Muscle of arm (tissue), 12 donors: Measurements from ENCODE around the gene TM7SF2. TPM values are rescaled to one million over a fixed set of nuclear protein-coding genes. Genes with fewer than 3 reads are reported as not detected.
A peak's percentile ranks its signal among the peaks of the same experiment; 100 is the strongest.
"Not testable (repeated sequence)": the region's sequence is repeated elsewhere in the genome, so short reads cannot be mapped to it uniquely, and the experiment has no call there.

Experiments
- DNase-seq: peaks from one replicate; pipeline ENCODE4 v3.0.0-alpha.2; 2013
- polyA plus RNA-seq, 12 donors: library from polyadenylated mRNA; unstranded; fragments of 120-200 nt; gene quantifications; one replicate each; pipeline ENCODE4 v1.2.1, GENCODE V29; 2013; ENCODE audit not compliant: insufficient read length in 12 of 12

TM7SF2 gene
- polyA plus RNA-seq, 12 donors: 6.1 to 59.2 (median 11.3) TPM; not detected in 1

GRCh38 chr11:65113361-65113756, 1.7 kb downstream of the TM7SF2 start:
- DNase-seq: no peak

- DNase-seq: no peak
Measured at GRCh38 chr11:65113839-65114238, 2.2 kb downstream of the TM7SF2 start.

- no peak for DNase-seq
Measured at GRCh38 chr11:65114538-65115171, 3.0 kb downstream of the TM7SF2 start.

GRCh38 chr11:65115361-65116082, 3.9 kb downstream of the TM7SF2 start:
- DNase-seq: no peak

GRCh38 chr11:65116370-65117205, 4.9 kb downstream of the TM7SF2 start:
- DNase-seq: no peak

- DNase-seq: peak; percentile 100
Measured at GRCh38 chr11:65117206-65118096, 5.8 kb downstream of the TM7SF2 start, which contains the start of gene ZNHIT2. Gene ZNHIT2 (minus strand): TSS chr11:65117701. CDS start chr11:65117653, 48 bp downstream.

- DNase-seq: no peak
Measured at GRCh38 chr11:65118097-65118837, 6.6 kb downstream of the TM7SF2 start.

- DNase-seq: not testable (repeated sequence)
Measured at GRCh38 chr11:65118891-65119669, 7.4 kb downstream of the TM7SF2 start.

GRCh38 chr11:65119670-65119995, 8.0 kb downstream of the TM7SF2 start:
- DNase-seq: no peak

GRCh38 chr11:65120831-65121230, 9.2 kb downstream of the TM7SF2 start:
- no peak for DNase-seq

GRCh38 chr11:65121447-65121864, 9.8 kb downstream of the TM7SF2 start:
- no peak for DNase-seq

GRCh38 chr11:65121865-65122696, 10.4 kb downstream of the TM7SF2 start, which contains the start of the genes FAU and MRPL49:
Gene FAU (minus strand): TSS chr11:65122134. CDS start chr11:65121813, 321 bp downstream.
Gene MRPL49 (plus strand): TSS chr11:65122321. CDS start chr11:65122347, 26 bp downstream.
- DNase-seq: peak; percentile 97

- no peak for DNase-seq
Measured at GRCh38 chr11:65124480-65125196, 13.0 kb downstream of the TM7SF2 start.

- no peak for DNase-seq
Measured at GRCh38 chr11:65125197-65126056, 13.8 kb downstream of the TM7SF2 start.

GRCh38 chr11:65126624-65127274, 15.1 kb downstream of the TM7SF2 start:
- DNase-seq: no peak

- no peak for DNase-seq
Measured at GRCh38 chr11:65127473-65128181, 16.0 kb downstream of the TM7SF2 start.
